Uterus (tissue), 4 donors: ENCODE data around the gene C2orf92. TPM values are rescaled to one million over a fixed set of nuclear protein-coding genes. Genes with fewer than 3 reads are reported as not detected.

ENCODE experiments used
- DNase-seq, 2 donors: peaks; one replicate each; pipeline ENCODE4 v3.0.0-alpha.2; 2019 to 2020
- H3K27ac ChIP-seq, 2 donors: fragments of 200-600 bp; sonication (generic); 1 replicate in 1 of 2; 2 replicates in 1 of 2; pipeline ENCODE4 v1.5.1; 2016 to 2018
- H3K27me3 ChIP-seq, 2 donors: fragments of 200-600 bp; sonication (generic); one replicate each; pipeline ENCODE4 v1.5.1; 2018 to 2019; ENCODE audit warnings: control low read depth in 1 of 2
- H3K36me3 ChIP-seq, 2 donors: fragments of 200-600 bp; sonication (generic); one replicate each; pipeline ENCODE4 v1.5.1; 2019; ENCODE audit warnings: control low read depth in 1 of 2
- H3K4me1 ChIP-seq, 2 donors: fragments of 200-600 bp; sonication (generic); one replicate each; pipeline ENCODE4 v1.5.1; 2018 to 2019; ENCODE audit warnings: control low read depth in 1 of 2
- H3K4me3 ChIP-seq, 2 donors: fragments of 200-600 bp; sonication (generic); 1 replicate in 1 of 2; 2 replicates in 1 of 2; pipeline ENCODE4 v1.5.1; 2018 to 2019; ENCODE audit warnings: mild to moderate bottlenecking in 1 of 2
- H3K9me3 ChIP-seq, 2 donors: fragments of 200-600 bp; sonication (generic); one replicate each; pipeline ENCODE4 v1.5.1; 2019; ENCODE audit warnings: control low read depth in 1 of 2
- POLR2A ChIP-seq, 2 donors: fragments of 450-650 bp; IDR thresholded peaks; one replicate each; pipeline ENCODE4 v1.6.1; 2016; ENCODE audit warnings: antibody characterized with exemption in 2 of 2, mild to moderate bottlenecking in 1 of 2, moderate library complexity in 1 of 2
- intact Hi-C: fragments of 100-400 bp; cut with DNase I; formaldehyde crosslinking; loops from one replicate; pipeline ENCODE4 v1.15.1; 2023; ENCODE audit warnings: low total_unique reads
- total RNA-seq, 4 donors: library from RNA; depleted of rRNA in 3 of 4; stranded (reverse); fragments of >200 nt in 3 of 4; gene quantifications; one replicate each; pipeline versions ENCODE4 v1.1.0 to v1.2.4, GENCODE V29; 2014 to 2023
- TF ChIP-seq, protein P1 (sequence below), 4 experiments: fragments of 200-600 bp in 2 of 4; fragments of 450-650 bp in 2 of 4; sonication (generic) in 2 of 4; IDR thresholded peaks; one replicate each; pipeline ENCODE4 v1.5.1; 2016 to 2019; ENCODE audit warnings: antibody characterized with exemption in 4 of 4, mild to moderate bottlenecking in 2 of 4, moderate library complexity in 1 of 4
- donor health status: DM: yes; HTN: yes; CAD: no.

C2orf92 gene
- total RNA-seq, 4 donors from 2014 or later: 5.4 to 17.9 (median 14.0) TPM

GRCh38 chr2:97698530-97698929, 29.0 kb downstream of the C2orf92 start:
- intact Hi-C loops: no loop called here
- Histone ChIP-seq H3K9me3 (no peaks in the 10 kb centered on the region), H3K27ac (no peak overlapping the region), H3K4me1 (no peaks in the 10 kb centered on the region), H3K27me3 (no peaks in the 10 kb centered on the region), H3K4me3 (no peak overlapping the region), H3K36me3 (no peaks in the 10 kb centered on the region)
- no peak for DNase-seq
- TF ChIP-seq POLR2A (IDR thresholded peaks at IDR 0.05): no peak
- TF ChIP-seq, protein P1, sequence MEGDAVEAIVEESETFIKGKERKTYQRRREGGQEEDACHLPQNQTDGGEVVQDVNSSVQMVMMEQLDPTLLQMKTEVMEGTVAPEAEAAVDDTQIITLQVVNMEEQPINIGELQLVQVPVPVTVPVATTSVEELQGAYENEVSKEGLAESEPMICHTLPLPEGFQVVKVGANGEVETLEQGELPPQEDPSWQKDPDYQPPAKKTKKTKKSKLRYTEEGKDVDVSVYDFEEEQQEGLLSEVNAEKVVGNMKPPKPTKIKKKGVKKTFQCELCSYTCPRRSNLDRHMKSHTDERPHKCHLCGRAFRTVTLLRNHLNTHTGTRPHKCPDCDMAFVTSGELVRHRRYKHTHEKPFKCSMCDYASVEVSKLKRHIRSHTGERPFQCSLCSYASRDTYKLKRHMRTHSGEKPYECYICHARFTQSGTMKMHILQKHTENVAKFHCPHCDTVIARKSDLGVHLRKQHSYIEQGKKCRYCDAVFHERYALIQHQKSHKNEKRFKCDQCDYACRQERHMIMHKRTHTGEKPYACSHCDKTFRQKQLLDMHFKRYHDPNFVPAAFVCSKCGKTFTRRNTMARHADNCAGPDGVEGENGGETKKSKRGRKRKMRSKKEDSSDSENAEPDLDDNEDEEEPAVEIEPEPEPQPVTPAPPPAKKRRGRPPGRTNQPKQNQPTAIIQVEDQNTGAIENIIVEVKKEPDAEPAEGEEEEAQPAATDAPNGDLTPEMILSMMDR (IDR thresholded peaks at IDR 0.05): no peak

- H3K9me3 ChIP-seq: no peaks in the 10 kb centered on the region
- TF ChIP-seq POLR2A (IDR thresholded peaks at IDR 0.05): no peak
- TF ChIP-seq, protein P1 (IDR thresholded peaks at IDR 0.05): peak in 3 of 4 experiments; percentile 18 to 48 (median 37)
- H3K27me3 ChIP-seq: no peaks in the 10 kb centered on the region
- no peaks in the 10 kb centered on the region for H3K4me1 ChIP-seq
- no peaks in the 10 kb centered on the region for H3K36me3 ChIP-seq
- H3K4me3 ChIP-seq: no peak overlapping the region
- intact Hi-C loops: no loop called here
- DNase-seq: no peak
- H3K27ac ChIP-seq: no peak overlapping the region
Measured at GRCh38 chr2:97699765-97700444, 30.4 kb downstream of the C2orf92 start.

GRCh38 chr2:97701186-97701585, 31.7 kb downstream of the C2orf92 start:
- TF ChIP-seq, protein P1 (IDR thresholded peaks at IDR 0.05): no peak
- TF ChIP-seq POLR2A (IDR thresholded peaks at IDR 0.05): no peak
- Histone ChIP-seq H3K36me3 (no peaks in the 10 kb centered on the region), H3K27me3 (no peaks in the 10 kb centered on the region), H3K4me1 (no peaks in the 10 kb centered on the region), H3K9me3 (no peaks in the 10 kb centered on the region), H3K27ac (no peak overlapping the region), H3K4me3 (no peak overlapping the region)
- DNase-seq: no peak
- intact Hi-C loops: no loop called here

DNA sequence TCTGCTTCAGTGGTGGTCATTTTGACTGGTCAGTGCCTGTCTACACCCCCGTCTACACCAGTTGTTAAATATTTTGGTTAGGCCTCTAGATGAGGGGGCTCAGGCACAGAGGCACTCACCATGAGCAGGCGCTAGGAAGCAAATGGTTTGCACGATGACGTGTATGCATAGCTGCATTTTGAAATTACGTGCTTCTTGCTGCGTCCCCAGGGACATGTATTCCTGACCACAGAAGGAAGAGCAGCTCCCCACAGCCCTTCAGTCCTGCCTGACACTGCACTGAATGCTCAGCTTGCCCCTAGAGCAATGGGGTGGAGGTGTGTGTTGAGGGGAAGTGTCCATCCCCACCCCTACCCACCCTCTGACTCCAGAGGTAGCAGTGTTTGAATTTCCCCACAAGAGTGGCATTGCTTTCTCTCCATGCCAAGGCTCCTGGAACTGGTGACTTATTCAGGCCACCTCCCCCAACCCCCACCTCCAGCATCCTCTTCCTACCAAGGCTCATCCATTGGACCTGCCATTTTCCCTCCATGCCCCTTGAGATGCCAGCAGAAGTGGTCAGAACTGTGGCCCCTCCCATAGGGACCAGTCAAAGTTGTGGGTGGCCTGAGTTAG, 32.4 kb downstream of the C2orf92 start:
- intact Hi-C loops: no loop called here
- no peak for DNase-seq

More for the DNA sequence above, 32.4 kb downstream of the C2orf92 start:
- Histone ChIP-seq H3K4me3 (no peak overlapping the region), H3K4me1 (no peaks in the 10 kb centered on the region), H3K9me3 (no peaks in the 10 kb centered on the region), H3K36me3 (no peaks in the 10 kb centered on the region), H3K27me3 (no peaks in the 10 kb centered on the region), H3K27ac (no peak overlapping the region)
- TF ChIP-seq POLR2A (IDR thresholded peaks at IDR 0.05): no peak
- TF ChIP-seq, protein P1 (IDR thresholded peaks at IDR 0.05): no peak
